Measurements from ENCODE around the gene FOSL2. TPM values are rescaled to one million over a fixed set of nuclear protein-coding genes. Genes with fewer than 3 reads are reported as not detected.
"Not testable (repeated sequence)": the region's sequence is repeated elsewhere in the genome, so short reads cannot be mapped to it uniquely, and the experiment has no call there.

FOSL2 gene
- total and polyA plus RNA-seq, 4 experiments from 2014 or later, result 4.7 to 6.7 (median 5.8) TPM

DNA sequence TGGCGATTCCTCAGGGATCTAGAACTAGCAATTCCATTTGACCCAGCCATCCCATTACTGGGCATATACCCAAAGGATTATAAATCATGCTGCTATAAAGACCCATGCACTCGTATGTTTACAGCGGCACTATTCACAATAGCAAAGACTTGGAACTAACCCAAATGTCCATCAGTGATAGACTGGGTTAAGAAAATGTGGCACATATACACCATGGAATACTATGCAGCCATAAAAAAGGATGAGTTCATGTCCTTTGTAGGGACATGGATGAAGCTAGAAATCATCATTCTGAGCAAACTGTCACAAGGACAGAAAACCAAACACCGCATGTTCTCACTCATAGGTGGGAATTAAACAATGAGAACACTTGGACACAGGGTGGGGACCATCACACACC lies 20.9 kb upstream of the FOSL2 start:
- CTCF ChIA-PET (ENCODE audit: partially characterized antibody); H3K9me3 Mint-ChIP-seq; POLR2A ChIA-PET (ENCODE audit: partially characterized antibody); H3K36me3 ChIP-seq (ENCODE audit: insufficient read depth, low read length); H3K4me3 ChIP-seq (ENCODE audit: low read length in 2 of 2); intact Hi-C loops (cut with micrococcal nuclease); H3K27ac ChIP-seq (ENCODE audit: low read depth, low read length); H3K27me3 Mint-ChIP-seq; H3K36me3 Mint-ChIP-seq; H3K9me3 ChIP-seq (ENCODE audit: control insufficient read depth in 1 of 2, low read length in 2 of 2); DNase-seq; H3K27ac Mint-ChIP-seq; H3K27me3 ChIP-seq (ENCODE audit: insufficient read depth, low read length); H3K4me3 Mint-ChIP-seq: not testable (repeated sequence)
- H3K4me1 Mint-ChIP-seq, result peaks cover 8 to 52% (median 22%) of the 10 kb centered on the region in 4 donors
- peaks cover 25% of the 10 kb centered on the region for H3K4me1 ChIP-seq (ENCODE audit: insufficient read depth, low read length)

DNA sequence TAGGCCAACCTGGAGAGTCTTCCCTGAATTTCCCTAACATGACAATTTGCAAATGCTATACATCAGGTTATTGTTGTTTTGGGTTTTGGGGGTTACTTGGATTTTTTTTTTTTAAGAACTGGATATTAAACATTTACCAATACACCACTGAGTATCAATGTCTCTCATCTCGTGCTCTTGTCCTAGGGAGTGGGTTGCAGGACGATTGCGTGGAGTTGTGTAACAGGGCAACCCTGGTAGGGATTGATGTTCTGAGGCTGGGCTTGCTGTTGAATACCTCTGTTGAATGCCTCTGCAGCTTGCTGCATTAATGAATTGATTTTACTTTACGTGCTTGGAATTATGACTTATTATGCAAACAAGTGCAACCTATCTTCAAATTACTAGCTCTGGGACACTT lies 18.8 kb upstream of the FOSL2 start:
- CTCF ChIA-PET (ENCODE audit: partially characterized antibody), result interaction anchor here (1.0 kb wide), 1 partner anchor 10 kb away, joined by 3 read pairs; no protein-coding TSS in a partner anchor

DNA sequence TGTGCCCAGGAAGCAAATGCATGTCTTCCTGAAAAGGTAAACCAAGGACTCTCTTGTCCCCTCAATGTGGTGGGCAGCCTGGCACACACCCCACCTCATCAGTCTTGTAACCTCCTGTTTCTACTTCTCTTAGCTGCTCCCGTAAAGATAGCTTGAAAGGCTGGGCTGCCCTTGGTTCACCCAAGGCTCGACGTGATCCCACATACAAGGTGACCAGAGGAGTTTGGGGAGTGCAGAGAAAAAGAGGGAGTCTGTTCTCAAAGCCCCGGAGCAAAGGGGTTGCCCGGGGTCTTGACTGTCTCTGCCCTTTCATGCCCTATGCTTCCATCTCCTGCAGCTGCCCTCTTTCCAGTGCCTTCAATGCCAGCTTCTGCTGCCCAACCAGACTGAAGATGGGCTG lies 18.3 kb upstream of the FOSL2 start:
- Histone ChIP-seq H3K27ac (ENCODE audit: low read depth, low read length) (no peak overlapping the region), H3K4me1 (ENCODE audit: insufficient read depth, low read length) (peaks cover 18% of the 10 kb centered on the region), H3K4me3 (ENCODE audit: low read length in 2 of 2) (no peak overlapping the region), H3K36me3 (ENCODE audit: insufficient read depth, low read length) (no peaks in the 10 kb centered on the region), H3K9me3 (ENCODE audit: control insufficient read depth in 1 of 2, low read length in 2 of 2) (no peaks in the 10 kb centered on the region), H3K27me3 (ENCODE audit: insufficient read depth, low read length) (no peaks in the 10 kb centered on the region)
- H3K36me3 Mint-ChIP-seq, result no peaks in the 10 kb centered on the region
- intact Hi-C loops (cut with micrococcal nuclease), result no loop called here
- H3K4me3 Mint-ChIP-seq, result no peak overlapping the region
- CTCF ChIA-PET (ENCODE audit: partially characterized antibody), result no interaction called here
- no peaks in the 10 kb centered on the region for H3K27me3 Mint-ChIP-seq
- no peaks in the 10 kb centered on the region for H3K9me3 Mint-ChIP-seq
- no peak for DNase-seq
- POLR2A ChIA-PET (ENCODE audit: partially characterized antibody), result interaction anchor here (0.7 kb wide), 1 partner anchor 9 kb away, joined by 3 read pairs; no protein-coding TSS in a partner anchor
- H3K4me1 Mint-ChIP-seq, result peaks cover 11 to 48% (median 21%) of the 10 kb centered on the region in 4 donors
- no peak overlapping the region for H3K27ac Mint-ChIP-seq

More for the DNA sequence above, 18.8 kb upstream of the FOSL2 start:
- H3K36me3 ChIP-seq (ENCODE audit: insufficient read depth, low read length), result no peaks in the 10 kb centered on the region
- H3K27me3 ChIP-seq (ENCODE audit: insufficient read depth, low read length), result no peaks in the 10 kb centered on the region
- no peak overlapping the region for H3K4me3 ChIP-seq (ENCODE audit: low read length in 2 of 2)
- H3K4me1 Mint-ChIP-seq, result peaks cover 6 to 47% (median 19%) of the 10 kb centered on the region in 4 donors
- intact Hi-C loops (cut with micrococcal nuclease), result no loop called here
- H3K4me3 Mint-ChIP-seq, result no peak overlapping the region
- no peaks in the 10 kb centered on the region for H3K9me3 Mint-ChIP-seq
- POLR2A ChIA-PET (ENCODE audit: partially characterized antibody), result no interaction called here
- DNase-seq, result no peak
- no peak overlapping the region for H3K27ac ChIP-seq (ENCODE audit: low read depth, low read length)
- peak overlapping the region in 2 of 7 donors; percentile 19 to 64 for H3K27ac Mint-ChIP-seq
- H3K9me3 ChIP-seq (ENCODE audit: control insufficient read depth in 1 of 2, low read length in 2 of 2), result no peaks in the 10 kb centered on the region
- H3K27me3 Mint-ChIP-seq, result no peaks in the 10 kb centered on the region
- peaks cover 17% of the 10 kb centered on the region for H3K4me1 ChIP-seq (ENCODE audit: insufficient read depth, low read length)
- H3K36me3 Mint-ChIP-seq, result no peaks in the 10 kb centered on the region

DNA sequence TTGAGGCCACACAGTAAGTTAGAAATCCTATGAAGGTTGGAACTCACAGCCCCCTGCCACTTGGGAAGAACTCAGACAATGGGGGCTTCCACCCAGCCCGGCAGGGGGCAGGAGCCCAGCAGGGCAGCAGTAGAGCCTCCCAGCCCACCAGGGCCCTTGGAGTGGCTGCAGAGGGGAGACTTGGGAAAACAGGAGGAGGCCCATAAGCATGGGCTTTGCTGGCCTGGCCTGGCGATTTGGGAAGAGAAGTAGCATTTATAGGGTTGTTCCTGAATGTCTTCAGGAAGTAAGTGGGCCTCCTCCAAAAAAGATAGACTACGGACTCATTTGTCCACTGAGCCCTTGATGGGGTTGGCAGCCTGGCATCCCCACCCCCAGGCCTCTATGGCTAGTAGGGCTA lies 17.4 kb upstream of the FOSL2 start:
- Histone ChIP-seq H3K9me3 (ENCODE audit: control insufficient read depth in 1 of 2, low read length in 2 of 2) (no peaks in the 10 kb centered on the region), H3K4me3 (ENCODE audit: low read length in 2 of 2) (no peak overlapping the region), H3K4me1 (ENCODE audit: insufficient read depth, low read length) (peaks cover 27% of the 10 kb centered on the region), H3K36me3 (ENCODE audit: insufficient read depth, low read length) (no peaks in the 10 kb centered on the region), H3K27me3 (ENCODE audit: insufficient read depth, low read length) (no peaks in the 10 kb centered on the region), H3K27ac (ENCODE audit: low read depth, low read length) (no peak overlapping the region)
- H3K4me3 Mint-ChIP-seq, result no peak overlapping the region
- H3K9me3 Mint-ChIP-seq, result no peaks in the 10 kb centered on the region
- ChIA-PET CTCF (ENCODE audit: partially characterized antibody) (no interaction called here), POLR2A (ENCODE audit: partially characterized antibody) (interaction anchor here (0.7 kb wide), 1 partner anchor 10 kb away, joined by 3 read pairs; no protein-coding TSS in a partner anchor)
- no peaks in the 10 kb centered on the region for H3K36me3 Mint-ChIP-seq
- H3K27ac Mint-ChIP-seq, result peak overlapping the region in 1 of 7 donors; percentile 8
- intact Hi-C loops (cut with micrococcal nuclease), result no loop called here
- no peak for DNase-seq
- peaks cover 13 to 53% (median 27%) of the 10 kb centered on the region in 4 donors for H3K4me1 Mint-ChIP-seq
- no peaks in the 10 kb centered on the region for H3K27me3 Mint-ChIP-seq

DNA sequence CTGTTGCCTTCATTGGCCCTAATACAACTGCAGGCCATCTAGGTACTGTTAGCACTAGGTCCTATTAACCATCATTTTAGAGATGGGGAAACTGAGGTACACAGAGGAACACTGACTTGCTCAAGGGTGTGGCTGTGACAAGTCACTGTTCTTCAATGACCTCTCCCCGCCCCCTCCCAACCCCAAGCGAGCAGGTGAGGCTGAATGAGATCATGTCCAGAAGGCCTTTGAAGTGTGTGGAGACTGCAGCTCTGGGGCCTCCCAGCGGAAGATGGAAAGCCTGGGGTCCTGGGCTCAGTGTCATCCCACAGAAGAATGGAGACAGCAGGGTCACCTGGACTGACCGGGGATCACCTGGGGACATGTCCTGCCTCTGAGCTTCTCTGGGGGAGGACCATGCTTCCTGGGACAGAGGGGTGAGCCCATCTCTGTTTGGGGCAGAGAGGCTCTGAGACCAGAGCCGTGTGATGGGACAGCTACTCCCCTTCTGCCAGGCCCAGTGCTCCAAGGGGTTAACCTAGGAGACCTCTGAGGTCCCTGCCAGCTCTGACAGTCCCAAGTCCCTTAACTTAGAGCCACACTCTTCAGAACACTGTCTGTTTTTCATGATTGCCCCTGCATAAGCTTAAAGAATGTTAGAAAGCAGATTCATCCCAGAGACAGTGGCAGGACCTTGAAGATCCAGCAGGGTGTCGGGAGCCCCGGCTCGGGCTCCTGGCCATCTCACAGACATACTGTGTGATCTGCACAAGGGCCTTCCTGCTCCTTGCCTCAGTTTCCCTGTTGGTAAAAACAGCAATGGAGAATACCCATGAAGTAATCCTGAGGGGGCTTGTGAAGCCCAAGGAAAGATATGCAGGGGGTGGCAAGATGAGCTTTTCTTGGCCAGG lies 16.7 kb upstream of the FOSL2 start:
- H3K27ac Mint-ChIP-seq, result peak overlapping the region in 1 of 7 donors; percentile 11

GRCh38 chr2:28377195-28377816 lies 15.4 kb upstream of the FOSL2 start:
- Histone ChIP-seq H3K27me3 (ENCODE audit: insufficient read depth, low read length) (no peaks in the 10 kb centered on the region), H3K27ac (ENCODE audit: low read depth, low read length) (no peak overlapping the region), H3K9me3 (ENCODE audit: control insufficient read depth in 1 of 2, low read length in 2 of 2) (no peaks in the 10 kb centered on the region), H3K36me3 (ENCODE audit: insufficient read depth, low read length) (no peaks in the 10 kb centered on the region), H3K4me1 (ENCODE audit: insufficient read depth, low read length) (peaks cover 28% of the 10 kb centered on the region), H3K4me3 (ENCODE audit: low read length in 2 of 2) (no peak overlapping the region)
- Mint-ChIP-seq H3K9me3 (no peaks in the 10 kb centered on the region), H3K4me3 (no peak overlapping the region), H3K27me3 (no peaks in the 10 kb centered on the region), H3K4me1 (peaks cover 11 to 43% (median 27%) of the 10 kb centered on the region in 4 donors), H3K27ac (peak overlapping the region in 2 of 7 donors; percentile 23 to 37), H3K36me3 (no peaks in the 10 kb centered on the region)
- DNase-seq, result no peak
- ChIA-PET POLR2A (ENCODE audit: partially characterized antibody) (interaction anchor here (1.9 kb wide), 1 partner anchor 16 kb away, joined by 8 read pairs; the partner anchor contains the start of gene FOSL2), CTCF (ENCODE audit: partially characterized antibody) (interaction anchor here (0.6 kb wide), 1 partner anchor 528 kb away, joined by 3 read pairs; no protein-coding TSS in a partner anchor)
- intact Hi-C loops (cut with micrococcal nuclease), result no loop called here

More for the DNA sequence above, 16.7 kb upstream of the FOSL2 start:
- Histone ChIP-seq H3K36me3 (ENCODE audit: insufficient read depth, low read length) (no peaks in the 10 kb centered on the region), H3K27ac (ENCODE audit: low read depth, low read length) (no peak overlapping the region), H3K4me1 (ENCODE audit: insufficient read depth, low read length) (peaks cover 28% of the 10 kb centered on the region), H3K9me3 (ENCODE audit: control insufficient read depth in 1 of 2, low read length in 2 of 2) (no peaks in the 10 kb centered on the region), H3K4me3 (ENCODE audit: low read length in 2 of 2) (no peak overlapping the region), H3K27me3 (ENCODE audit: insufficient read depth, low read length) (no peaks in the 10 kb centered on the region)
- Mint-ChIP-seq H3K9me3 (no peaks in the 10 kb centered on the region), H3K36me3 (no peaks in the 10 kb centered on the region), H3K4me1 (peaks cover 11 to 47% (median 27%) of the 10 kb centered on the region in 4 donors), H3K4me3 (no peak overlapping the region), H3K27me3 (no peaks in the 10 kb centered on the region)
- POLR2A ChIA-PET (ENCODE audit: partially characterized antibody), result no interaction called here
- no peak for DNase-seq
- intact Hi-C loops (cut with micrococcal nuclease), result no loop called here
- CTCF ChIA-PET (ENCODE audit: partially characterized antibody), result no interaction called here

Data from CD4-positive, alpha-beta memory T cell (primary cell).